Measurements from ENCODE around the gene ABCA4.

The ABCA4 gene

DNA sequence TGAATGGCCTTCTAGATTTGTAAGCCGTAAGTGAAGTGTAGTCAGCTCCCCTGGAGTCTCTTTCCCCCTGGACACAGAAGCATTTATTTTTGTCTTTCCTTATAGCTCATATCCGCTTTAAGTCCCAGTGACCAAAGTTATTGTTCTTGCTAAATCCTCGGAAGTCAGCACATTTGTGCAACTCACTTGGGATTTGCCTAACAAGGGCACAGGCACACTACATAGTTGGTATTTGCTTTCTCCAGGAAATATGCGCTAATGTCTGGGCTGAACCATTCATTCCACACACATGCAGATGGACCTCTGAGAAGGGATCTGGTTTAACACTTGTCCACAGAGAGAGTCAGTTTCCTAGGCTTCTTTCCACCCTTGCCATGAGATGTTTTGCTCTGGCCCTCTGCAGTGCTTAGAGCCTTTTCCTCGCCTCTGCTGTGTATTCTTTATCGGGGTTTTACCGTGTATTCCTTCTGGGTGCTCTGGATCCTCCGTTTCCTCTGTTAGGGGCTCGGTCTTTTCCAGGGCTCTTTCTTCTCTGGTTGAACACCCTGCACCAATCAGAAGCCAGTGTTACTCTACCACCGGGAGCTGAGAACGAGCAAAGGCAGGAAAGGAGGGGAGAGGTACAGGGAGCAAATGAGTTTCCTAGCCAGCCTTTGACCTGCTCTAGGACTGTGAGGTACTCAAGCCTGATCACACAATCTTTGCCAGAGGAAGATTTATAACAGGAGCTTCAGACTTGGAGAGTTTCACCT, 72.4 kb downstream of the ABCA4 start:
- DNase-seq: no peak

DNA sequence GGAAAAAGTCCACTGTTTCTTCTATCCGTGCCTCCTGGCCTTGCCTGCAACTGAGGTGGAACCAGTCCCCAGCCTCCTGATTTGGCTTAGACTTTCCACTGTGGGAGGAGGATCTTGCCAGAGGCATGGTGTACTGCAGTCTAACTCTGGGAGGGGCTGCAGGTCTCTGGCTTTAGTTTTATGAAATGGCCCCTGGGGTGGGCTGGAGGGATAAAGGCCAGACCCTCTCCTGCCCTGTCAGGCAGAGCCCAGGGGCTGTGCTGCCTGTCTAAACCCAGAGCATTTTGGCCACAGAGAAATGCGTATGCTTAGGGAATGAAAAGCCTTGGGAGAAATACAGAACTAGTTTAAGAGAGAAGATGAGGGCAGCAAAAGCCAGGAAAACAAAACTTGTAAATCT, 73.0 kb downstream of the ABCA4 start:
- DNase-seq: no peak

DNA sequence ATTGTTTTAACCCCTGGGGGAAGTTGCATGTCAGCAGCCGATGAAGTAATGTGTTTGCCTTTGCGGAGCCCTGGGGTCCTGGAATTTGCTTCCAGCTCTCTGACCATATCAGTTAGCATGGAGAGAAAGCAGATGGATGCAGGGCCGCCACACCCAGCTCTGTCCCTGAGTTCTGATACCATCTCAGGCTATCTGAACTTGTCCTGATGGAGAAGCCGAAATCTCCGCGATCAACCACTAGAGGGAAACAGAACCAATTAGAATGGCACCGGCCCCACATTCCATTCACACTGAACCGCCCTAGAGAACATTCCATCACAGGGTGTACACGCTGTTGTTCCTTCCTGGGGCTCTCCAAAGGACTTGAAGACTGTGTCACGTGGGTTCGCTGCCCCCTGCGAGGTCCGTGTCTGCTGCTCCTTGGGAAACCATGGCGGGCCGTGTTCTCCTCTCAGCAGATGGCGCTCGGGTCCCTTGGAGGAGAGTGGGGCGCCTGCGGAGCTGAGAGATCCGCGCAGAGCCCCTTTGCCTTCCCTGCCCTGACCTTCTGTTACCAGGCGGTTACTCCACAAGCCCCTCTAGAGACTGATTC, 75.4 kb downstream of the ABCA4 start:
- peak; percentile 37 for DNase-seq

DNA sequence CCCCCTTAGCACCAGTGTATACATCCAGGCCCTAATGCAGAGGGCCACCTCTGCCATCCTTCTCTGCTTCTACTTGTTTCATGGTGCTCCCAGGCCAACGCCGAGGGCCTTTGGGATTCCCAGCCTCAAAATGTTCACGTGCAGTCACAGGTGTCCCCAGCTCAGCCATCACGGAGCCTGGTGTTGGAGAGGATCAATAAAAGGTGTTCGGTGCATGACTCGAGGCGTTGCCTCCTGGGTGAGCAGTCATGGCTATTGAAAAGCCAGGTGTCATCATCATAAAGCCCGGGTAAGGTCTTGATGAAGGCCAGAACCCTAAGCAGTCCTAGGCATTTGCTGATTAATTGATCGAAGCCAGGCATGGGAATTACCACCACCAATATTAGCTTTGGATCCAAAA, 76.1 kb downstream of the ABCA4 start:
- no peak for DNase-seq

DNA sequence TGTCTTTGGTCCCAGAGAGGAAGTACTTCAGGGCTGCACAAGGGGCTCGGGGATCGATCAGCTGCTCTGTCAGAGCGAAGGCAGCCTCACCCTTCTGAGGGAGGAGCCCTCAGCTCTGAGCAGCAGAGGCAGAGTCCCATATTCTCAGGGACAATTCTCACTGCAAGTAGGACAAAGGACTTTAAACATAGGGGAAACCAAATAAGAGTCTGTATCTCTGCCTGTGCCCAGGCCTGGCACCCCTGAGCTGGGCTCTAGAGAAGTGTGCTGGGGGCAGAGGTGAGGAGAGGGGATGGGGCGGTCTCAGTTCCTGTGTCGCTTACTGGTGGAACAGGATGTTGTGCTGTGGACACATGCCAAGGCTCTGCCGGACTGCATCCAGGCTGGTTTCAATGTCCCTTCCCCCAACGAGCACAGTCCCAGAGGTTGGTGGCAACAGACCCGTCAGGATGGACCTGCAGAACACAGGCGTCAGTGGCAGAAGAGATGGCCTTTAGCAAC, 76.6 kb downstream of the ABCA4 start:
- DNase-seq: no peak

DNA sequence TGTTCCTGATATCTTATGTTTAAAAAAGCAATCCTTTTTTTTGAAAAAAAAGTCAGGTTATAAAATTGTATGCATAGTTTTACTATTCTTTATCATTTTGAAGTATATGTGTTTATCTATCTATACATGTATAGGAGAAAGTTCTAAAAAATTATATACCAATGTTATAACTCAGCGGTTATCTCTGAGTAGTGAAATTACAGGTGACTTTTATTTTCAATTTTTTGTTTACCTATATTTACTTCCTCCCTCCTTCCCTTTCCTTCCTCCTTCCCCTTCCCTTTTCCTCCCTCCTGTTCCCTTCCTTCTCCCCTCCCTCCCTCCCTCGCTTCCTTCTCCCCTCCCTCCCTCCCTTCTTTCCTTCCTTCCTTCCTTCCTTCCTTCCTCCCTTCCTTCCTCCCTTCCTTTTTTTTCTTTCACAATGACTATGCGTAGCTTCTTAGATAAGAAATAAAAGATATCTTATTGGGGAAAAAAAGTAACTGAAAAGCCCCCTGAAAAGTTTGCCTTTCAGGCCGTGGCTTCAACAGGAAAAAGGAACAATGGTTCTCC, 77.1 kb downstream of the ABCA4 start:
- DNase-seq: no peak

DNA sequence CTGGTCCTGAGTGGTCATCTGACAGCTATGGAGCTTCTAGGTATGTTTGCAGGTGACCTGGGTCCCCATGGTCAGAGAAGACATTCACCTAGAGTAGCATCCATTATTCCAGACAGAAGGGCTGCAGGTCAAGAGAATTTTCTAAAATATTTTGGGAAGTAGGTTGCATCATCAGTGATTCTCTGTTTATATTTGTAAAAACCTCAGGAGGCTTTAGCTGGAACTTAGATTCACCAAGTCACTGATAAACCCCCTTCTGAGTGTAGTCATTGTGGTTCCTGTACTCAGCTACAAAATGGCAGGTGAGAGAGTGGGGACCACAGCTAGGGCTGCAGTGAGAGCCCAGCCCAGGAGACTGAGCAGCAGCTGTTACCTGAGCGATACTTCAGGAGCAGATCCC, 78.6 kb downstream of the ABCA4 start:
- DNase-seq: no peak

DNA sequence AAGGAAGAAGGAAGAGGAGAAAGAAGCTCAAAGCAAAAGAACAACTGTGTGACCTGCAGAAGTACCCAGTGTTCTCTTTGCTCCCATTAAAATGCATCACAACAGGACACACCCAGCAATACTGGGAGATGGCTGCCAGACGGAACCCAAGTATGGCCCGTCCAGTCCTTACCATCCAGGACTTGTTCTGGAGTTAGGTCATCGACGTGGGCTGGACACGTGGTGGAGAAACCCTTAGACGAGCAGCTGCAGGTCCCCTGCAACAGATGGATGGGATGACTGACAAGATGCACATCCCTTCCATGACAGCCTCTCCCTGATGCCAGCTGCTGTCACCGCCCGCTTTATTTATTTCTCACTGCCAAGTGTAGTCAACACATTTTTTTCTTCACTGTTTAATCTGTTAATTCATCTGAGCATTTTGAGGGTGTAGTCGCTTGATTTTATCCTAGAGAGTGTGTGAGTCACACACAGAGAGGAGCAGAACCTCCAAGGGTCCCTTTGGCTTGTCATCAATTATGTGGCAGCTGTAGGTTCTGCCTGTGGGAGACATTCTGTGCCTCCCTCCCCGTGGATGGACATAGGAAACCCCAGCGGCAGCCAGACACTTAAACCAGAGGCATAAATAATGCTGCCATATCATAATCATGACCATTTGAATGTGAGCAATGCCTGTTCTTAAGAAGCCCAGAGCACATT, 80.9 kb downstream of the ABCA4 start:
- no peak for DNase-seq

DNA sequence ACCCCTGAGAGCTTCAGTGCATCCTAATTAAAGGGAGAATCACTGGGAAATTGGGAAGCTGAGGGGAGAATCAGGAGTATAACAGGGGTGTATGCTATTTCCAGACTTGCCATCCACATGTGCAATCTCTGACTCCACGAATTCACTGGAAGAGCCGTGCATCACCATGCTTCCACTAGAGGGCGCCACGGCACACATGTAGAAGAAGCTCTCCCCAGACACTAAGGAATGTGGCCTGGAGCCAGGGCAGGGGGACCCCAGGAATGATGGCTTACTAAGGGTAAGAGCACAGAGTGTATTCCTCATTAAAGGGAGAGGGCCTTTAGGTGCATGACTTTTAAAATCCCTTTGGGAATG, 81.5 kb downstream of the ABCA4 start:
- DNase-seq: peak; percentile 31

DNA sequence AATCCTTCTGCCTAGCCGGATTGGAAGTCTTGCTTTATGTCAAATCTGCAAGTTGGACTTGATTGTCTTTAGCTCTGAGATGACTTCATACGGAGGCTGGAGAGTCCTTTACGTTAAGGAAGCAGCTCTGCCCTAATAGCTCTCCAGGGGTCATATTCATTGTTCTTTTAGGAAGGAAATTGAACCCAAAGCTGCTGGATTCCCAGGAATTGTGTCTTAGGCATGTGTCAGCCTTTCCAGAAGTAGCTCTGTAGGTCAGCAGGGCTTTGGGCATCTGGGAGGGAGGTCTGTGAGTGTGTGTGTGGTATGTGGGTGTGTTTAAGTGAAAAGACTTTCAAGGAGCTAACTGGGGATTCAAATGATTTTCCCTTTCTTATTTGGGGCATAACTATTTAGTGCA, 82.4 kb downstream of the ABCA4 start:
- no peak for DNase-seq

DNA sequence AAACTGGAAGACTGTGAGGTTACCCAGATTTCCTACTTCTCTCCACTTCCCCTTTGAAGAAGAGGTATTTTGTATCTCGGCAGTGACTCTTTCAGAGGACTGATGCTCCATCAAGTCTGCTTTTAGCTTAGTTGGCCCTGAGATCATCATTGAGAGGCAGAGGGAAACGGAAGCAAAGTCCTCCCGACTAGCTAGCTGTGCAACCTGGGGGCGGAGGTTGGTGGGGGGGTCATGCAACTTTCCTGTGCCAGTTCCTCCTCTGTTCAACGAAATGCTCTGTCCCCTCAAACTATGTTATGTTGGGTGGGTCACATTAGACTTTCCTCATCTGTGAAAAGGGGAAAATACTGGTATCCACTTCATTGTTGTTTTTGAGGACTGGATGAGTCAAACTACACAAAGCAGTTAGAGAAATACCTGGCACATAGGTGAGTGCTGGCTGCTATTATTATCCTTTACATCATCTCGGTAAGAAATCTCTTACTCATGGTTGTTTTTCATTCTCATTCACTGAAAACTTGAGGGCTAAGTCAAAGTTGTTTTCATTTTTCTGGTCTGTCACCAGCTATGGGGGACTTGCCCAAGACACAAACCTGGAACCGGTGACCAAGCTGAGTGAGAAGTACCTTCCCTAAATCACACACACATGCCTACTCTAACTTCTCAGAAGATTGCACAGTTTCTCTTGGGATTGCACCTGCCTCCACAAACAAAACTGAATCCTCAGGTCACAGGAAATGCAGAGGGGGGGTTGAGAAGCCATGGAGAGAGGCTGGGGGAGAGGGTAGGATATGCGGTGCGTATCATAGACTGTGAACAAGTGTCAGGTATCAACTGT, 83.3 kb downstream of the ABCA4 start:
- DNase-seq: no peak

DNA sequence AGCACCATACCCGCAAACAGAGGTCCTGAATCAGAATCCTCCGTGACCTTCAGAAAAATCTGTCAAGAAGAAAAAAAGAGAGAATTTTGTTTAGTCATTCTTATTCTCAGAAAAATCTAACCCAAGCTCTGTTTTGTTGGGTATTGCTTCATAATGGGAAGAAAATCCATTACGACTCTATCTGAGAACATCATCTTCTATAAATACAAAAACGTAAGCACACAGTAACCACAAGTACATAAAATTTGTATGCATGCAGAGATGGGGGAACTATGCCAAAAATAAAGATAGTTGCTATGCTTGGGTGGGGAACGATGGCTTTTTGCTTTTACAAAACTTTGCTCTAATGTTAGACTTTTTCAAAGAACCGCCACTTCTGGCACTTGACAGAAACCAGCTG, 84.2 kb downstream of the ABCA4 start:
- DNase-seq: no peak

DNA sequence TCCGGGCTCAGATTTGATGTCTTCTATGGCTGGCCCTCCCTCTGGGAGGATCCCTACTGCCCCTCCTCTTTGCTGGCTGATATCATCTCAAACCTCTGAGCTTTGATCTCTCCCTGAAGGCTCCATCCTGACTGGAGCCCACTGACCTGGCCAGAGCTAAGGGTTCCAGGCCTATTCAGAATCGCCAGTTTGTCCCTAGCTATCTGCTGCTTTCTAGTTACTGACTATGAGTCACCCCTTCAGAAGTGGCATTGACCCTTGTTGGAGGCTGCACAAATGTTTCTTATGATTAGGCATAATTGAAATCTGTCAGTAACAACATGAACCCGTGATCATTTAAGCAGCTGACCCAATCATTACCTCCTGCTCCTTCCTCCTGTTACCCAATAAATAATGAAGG, 87.1 kb downstream of the ABCA4 start:
- DNase-seq: no peak

DNA sequence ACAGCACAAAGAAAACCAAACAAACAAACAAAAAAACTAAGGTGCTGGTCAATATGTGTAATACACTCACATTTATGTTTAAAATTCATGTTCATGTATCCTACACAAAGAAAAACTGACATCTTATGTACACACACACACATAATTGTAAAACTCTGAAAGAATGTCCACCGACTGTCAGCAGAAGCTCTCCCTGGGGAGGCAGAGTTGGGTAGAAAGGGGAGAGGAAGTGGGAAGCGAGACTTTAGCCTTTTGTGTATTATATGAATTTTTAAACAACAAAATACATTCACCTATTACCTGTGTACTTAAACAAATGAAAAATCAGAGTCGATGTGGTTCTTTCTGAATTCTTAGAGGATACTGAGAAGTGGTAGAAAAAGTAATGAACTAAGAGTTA, 88.3 kb downstream of the ABCA4 start:
- no peak for DNase-seq

DNA sequence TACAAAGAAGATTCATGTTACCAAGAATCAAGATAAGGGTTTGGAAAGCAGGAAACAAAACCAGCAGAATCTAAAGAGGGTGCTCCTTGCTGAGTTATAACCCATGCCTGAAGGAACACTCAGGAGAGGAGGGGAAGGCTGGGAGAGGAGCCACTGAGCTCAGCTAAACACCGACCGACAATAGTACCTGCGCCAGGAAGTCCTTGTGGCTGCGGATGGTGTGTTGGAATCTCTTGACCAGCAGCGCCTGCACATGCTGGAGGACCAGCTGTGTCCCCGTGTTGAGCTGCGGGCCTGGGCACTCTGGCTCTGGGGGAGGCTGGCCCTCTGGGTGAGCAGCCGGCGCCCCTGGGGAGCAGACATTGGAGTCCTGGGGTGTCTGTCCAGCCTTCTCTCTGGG, 89.4 kb downstream of the ABCA4 start:
- DNase-seq: no peak

DNA sequence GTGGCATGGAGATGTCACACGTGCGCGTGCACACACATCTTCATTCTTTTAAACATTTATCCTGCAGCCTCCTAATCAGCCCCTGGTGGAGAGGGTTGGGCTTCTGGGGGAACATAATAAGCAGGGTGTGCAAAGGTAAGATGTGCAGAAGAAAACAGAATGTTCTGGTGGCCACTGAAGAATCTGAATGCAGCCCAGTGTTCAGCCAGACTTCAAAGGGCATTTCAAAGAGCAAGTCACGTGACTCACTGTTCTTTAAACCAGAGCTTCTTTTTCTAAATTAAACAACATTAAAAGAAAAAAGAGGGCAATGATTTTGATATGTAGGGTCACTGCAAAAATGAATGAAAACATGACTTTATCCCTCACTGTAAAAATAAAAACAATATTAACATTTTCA, 89.8 kb downstream of the ABCA4 start:
- DNase-seq: no peak

DNA sequence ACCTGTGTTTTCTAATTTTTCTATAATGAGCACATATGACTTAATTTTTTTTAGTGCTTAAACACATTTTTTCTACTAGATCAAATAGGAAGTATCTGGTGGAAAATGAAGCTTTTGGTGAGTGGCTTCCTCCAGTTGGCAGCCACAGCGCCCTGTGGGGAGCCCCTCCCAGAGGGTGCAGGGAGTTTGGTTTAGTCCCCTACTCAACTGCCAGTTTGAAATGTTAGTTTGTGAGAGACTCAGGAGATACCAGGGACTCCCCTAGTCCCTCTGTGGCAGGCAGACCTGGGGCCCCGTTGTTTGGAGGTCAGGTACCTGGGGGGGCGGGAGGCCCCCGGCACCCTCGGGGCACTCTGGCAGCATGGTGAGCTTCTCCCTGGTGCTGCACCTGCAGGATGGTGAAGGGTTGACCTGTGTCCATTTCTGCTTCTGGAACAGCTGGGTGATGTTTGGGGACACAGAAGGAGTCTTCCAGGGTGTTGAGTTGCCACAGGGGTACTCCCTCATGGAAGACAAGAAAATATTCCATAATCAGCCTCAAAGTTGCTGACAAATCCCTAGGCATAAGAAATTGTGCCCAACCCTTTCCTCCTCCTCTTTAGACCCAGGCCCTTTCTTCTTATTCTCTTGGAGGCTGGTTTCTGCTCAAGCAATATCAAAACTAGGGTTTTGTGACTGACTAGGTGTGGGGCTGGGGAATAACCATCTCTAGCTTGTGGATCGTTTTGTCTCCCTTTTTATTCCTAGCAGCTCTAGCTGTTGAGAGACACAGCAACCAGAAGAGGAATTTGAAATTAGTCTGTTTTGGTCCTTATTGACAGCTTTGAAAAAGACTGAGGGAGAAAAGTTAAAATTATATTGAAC, 91.6 kb downstream of the ABCA4 start:
- no peak for DNase-seq

DNA sequence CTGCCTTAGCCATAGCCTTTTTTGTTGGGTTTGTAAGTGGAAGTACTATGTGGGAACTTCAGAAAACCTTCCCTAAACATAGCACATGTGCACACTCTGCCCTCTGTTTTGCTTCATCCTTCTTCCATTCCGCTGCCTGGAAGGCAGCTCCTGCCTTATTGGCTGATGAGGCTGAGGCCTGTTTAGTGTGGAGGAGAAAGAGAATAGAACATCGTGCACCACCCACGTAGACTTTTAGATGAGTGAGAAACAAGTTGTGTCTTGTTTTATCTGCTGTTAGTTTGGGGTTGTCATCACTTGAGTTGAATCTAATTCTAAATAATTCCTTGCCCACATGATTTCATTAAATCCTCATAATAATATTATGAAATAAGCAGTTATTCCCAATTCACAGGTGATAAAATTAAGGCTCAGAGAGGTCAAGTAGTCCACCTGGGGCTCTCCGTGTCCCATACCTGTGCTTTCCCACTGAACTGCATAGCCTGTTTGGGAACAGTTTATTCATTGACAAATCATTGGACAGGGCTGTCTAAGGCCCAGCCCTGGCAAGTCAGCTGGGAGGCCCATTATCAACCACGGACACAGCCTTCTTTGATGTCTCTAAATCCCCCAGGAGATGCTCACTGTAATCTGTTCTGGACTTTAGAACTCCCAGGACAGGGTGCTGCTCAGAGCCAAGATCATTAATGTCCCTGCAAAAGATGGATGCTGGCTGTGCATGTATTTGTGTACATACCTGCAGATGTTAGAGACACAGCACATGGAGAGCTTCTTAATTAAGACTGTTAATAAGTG, 93.0 kb downstream of the ABCA4 start:
- no peak for DNase-seq

DNA sequence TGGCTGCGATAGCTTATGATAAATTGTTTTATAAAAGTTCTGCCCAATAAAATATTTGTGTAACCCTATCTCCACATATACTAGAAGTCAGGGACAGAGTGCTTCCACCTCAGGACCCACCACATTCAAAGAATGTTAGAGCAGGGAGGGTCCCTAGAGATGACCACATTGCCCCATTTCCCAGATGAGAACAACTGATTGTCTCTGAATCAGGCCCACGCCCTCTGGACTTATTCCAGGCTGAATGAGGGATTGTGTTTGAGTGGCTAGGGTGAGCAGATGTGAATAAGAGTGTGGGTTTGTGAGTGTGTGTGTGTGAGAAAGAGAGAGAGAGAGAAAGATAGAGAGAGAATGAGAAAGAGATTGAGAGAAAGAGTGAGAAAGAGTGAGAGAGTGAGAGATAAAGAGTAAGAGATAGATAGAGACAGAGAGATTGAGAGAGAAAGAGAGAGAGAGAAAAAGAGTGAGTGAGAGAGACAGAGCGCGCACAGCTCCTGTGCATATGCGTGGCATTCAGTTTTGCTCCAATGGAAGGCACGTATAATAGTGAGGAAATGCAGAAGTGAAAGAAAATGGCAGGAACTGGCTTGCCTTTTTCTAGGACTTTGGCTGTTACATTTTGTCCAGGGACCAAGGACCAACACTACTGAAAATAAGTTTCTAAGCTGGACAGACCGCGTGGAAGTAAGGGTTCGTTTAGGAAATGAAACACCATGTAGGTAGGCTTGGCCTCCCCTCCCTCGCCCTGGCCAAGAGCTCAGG, 94.1 kb downstream of the ABCA4 start:
- DNase-seq: no peak
